Posterior cingulate gyrus (tissue), 11 donors: ENCODE measurements around the gene TSSK3.
"Not testable (repeated sequence)": the region's sequence is repeated elsewhere in the genome, so short reads cannot be mapped to it uniquely, and the experiment has no call there.

Experiments
- DNase-seq, 10 donors: peaks; one replicate each; pipeline versions ENCODE4 v3.0.0 to v3.0.0-alpha.2; 2020 to 2021; ENCODE audit warnings: mixed read lengths in 3 of 10
- intact Hi-C: fragments of 100-400 bp; cut with DNase I; formaldehyde crosslinking; loops from one replicate; pipeline ENCODE4 v1.15.1; 2023

Gene TSSK3

DNA sequence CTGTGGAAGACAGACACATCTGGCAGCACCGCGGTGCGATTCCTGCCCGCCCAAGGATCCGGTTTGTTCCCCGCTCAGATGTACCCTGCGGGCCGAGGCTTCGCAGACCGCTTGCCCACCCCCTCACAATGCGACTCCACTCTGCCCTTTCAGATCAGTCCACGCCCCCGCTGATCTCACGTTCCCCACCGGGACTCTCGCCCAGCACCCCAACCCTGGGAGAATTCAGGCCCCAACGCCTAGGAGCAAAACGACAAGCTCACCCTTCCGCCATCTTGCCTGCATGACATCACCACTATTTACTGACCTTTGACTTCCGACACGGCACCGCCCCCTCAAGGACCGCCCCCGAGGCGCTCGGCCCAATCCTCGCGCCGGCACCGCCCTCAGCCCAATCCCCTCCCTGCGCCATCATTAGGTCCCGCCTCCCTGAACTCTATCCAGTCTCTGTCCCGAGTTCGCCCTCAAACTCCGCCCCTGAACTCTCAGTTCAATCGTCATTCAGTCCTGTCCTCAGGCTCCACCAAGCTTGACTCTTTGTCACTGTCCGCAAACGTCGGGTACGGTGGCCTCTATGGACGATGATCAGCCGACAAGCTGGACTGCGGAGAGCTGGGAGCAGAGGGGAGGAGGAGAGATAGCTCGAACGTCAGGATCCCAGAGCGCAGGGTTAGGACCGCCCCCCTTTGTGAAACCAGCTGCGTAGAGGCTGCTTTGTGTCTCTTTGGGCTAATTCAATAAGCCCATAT lies 32.0 kb downstream of the TSSK3 start, which contains the start of gene BSDC1:
Gene BSDC1 (minus strand): TSS at position 301 of the 749 bp plus-strand sequence. CDS start 27 bp downstream, at position 274.
- intact Hi-C loops, result loop anchor here (10.0 kb wide), 1 partner anchor 180 kb away; no protein-coding TSS in a partner anchor
- peak; percentile 97 to 100 (median 98) for DNase-seq

DNA sequence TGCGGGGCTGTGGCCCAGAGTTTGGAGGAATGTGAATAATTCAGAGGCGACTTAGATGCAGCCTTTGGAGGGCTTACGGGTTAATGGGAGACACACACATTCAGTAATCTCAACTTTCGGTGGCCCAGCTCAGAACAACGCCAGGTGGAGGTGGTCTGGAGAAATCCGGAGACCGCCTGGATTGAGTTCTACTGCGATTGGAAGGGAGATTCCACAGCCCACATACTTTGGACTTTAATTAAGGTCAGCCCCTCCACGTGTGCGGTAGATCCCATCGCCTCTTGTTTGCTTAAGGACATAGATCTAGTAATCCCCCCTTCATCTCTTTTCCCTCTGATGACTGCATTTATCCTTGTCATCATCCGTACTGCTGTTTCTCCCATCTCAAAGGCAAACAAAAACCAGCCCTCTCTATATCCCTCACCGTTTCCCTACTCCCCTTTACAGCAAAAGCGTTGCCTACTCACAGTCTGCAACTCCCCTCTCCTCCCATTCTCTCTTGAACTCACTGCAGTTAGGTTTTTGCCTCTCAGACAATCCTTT lies 32.6 kb downstream of the TSSK3 start:
- DNase-seq, result no peak
- intact Hi-C loops, result loop anchor here (10.0 kb wide), 1 partner anchor 180 kb away; no protein-coding TSS in a partner anchor

DNA sequence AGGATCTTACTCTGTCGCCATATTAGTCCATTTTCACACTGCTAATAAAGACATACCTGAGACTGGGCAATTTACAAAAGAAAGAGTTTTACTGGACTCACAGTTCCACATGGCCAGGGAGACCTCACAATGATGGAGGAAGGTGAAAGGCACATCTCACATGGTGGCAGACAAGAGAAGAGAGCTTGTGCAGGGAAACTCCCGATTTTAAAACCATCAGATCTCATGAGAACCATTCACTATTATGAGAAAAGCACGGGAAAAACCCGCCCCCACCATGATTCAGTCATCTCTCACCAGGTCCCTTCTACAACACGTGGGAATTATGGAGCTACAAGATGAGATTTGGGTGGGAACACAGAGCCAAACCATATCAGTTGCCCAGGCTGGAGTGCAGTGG lies 34.2 kb downstream of the TSSK3 start:
- intact Hi-C loops, result loop anchor here (10.0 kb wide), 1 partner anchor 182 kb away; no protein-coding TSS in a partner anchor
- DNase-seq, result not testable (repeated sequence)

DNA sequence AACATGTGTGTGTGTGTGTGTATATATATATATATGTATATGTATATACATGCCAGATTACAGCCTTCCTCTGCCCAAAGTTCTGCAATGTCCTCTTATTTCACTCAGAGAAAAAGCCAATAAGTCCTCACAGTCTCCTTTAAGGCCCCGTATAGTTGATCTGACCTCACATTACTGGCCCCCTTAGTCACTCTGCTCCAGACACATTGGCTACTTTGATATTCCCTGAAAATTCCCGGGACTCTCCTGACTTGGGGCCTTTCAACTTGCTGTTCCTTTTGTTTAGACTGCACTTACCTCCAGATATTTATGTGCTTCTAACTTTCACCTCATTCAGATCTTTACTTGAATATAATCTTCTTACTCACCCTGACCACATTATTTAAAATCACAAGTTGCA lies 36.1 kb downstream of the TSSK3 start:
- intact Hi-C loops, result loop anchor here (10.0 kb wide), 1 partner anchor 184 kb away; no protein-coding TSS in a partner anchor
- DNase-seq, result no peak

DNA sequence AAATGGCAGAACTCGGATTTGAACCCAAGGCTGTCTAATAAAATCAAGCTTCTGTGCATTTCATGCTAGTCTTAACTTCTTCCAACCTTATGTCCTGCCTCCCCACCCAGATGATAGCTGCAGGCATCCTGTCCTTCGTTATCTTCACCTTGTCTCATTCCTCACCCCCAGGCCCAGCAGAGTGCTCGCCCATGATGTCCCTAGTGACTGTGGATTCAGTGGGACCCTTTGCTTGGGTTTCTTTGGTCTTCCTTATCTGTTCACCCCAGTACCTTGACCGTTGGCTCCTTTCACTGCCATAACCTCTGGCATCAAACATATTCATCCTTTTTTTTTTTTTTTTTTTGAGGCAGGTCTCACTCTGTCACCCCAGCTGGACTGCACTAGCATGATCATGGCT lies 37.5 kb downstream of the TSSK3 start:
- no peak for DNase-seq
- intact Hi-C loops, result loop anchor here (5.0 to 10.0 kb wide), 2 partner anchors 185 to 372 kb away; no protein-coding TSS in a partner anchor

DNA sequence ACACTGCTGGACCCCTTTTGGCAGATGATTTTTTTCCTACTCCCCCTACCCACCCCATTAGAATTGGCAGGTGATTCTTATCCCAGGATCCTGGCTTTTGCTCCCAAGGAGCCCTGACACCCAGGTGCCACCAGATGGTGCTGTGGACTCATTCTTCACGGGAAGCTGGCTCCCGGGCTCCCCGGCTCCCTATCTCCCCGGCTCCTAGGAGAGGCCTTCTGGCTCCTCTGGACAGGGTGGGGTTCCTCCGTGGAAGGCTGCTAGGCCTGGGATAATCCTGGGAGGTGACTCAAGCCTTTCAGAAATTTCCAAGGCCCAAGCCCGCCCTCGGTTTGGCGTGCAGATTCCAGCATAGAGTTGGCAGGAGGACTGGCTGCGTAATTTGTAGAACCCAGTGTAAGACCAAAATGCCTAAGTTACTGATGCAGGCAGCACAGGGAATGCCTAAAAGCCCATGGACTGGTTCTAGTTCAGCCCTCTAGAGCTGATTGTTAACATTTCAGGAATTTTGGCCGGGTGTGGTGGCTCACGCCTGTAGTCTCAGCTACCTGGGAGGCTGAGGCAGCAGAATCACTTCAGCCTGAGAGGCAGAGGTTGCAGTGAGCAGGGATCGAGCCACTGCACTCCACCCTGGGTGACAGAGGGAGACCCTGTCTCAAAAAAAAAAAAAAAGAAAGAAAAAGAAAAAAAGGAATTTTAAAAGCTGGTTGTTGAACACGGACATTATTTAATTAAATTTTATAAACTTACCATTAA lies 38.7 kb downstream of the TSSK3 start:
- intact Hi-C loops, result loop anchor here (1.0 to 5.0 kb wide), 2 partner anchors 13 to 371 kb away; no protein-coding TSS in a partner anchor
- peak; percentile 73 to 98 (median 86) for DNase-seq

DNA sequence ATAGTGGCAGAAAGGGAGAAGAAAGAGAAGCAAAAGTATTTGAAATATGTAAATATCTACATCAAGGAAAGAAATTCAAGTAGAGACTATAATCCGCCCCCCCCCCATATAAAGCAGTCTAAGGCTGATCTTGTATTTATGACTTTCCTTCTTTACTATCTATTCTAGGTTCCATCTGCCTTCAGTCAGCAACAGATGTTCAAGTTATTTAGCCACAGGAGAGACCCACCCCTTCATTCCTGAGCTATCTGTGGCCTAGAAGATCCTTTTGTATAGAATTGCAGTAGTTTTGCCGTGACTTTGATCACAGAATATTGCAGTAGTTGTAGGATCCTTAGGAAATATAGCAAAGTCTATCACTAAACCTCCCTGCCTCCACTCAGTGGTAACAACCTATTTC lies 42.6 kb downstream of the TSSK3 start:
- intact Hi-C loops, result loop anchor here (5.0 kb wide), 1 partner anchor 367 kb away; no protein-coding TSS in a partner anchor
- no peak for DNase-seq

DNA sequence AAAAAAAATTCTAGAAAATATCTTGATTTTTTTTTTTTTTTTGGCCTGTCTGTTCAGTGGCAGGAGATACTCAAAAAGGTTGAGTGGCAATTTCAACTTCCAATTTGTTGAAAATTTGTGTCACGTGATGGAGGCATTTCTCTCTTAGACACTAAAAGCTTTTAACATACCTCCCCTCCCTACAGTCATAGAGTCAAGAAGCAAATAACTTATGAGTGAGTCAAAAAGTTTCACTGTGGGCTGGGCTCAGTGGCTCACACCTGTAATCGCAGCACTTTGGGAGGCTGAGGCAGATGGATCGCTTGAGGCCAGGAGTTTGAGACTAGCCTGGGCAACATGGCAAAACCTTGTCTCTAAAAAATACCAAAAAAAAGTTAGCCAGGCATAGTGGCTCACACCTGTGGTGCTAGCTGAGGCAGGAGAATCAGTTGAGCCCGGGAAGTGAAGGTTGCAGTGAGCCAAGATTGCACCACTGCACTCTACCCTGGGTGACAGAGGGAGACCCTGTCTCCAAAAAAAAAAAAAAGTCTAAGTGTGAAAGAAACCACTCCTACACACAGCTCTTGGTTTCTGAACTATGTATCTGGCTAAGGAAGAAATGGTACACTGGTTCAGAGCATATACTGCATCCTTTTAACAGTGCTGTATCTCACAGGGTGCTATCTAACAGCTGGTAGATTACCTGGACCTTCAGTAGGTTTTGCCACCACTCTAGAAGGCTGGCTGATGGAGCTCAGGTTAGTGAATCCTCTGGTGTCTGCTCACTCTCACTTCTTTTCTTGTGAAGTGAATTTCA lies 43.5 kb downstream of the TSSK3 start:
- no peak for DNase-seq
- intact Hi-C loops, result no loop called here

DNA sequence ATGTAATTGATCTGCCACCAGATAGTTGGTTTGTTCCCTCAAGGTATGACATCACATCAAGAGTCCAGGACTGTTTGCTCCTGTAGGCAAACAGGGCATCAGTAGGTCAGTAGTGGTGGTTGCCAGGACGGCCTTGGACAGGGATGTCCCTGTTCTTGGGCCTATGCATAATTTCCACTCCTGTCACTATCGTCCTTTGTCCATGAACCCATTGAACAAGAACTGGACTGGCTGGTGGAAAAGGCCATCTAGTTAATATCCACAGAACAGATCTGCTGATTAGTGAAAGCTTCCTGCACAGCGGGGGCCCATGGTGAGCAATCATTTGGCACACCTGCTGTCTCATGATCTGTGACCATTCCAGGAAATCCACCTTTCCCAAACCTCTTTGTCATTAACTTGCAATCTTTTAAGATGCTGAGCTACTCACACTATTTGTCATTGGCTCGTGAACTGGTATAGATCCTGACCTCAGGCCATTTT lies 44.3 kb downstream of the TSSK3 start:
- intact Hi-C loops, result no loop called here
- no peak for DNase-seq

DNA sequence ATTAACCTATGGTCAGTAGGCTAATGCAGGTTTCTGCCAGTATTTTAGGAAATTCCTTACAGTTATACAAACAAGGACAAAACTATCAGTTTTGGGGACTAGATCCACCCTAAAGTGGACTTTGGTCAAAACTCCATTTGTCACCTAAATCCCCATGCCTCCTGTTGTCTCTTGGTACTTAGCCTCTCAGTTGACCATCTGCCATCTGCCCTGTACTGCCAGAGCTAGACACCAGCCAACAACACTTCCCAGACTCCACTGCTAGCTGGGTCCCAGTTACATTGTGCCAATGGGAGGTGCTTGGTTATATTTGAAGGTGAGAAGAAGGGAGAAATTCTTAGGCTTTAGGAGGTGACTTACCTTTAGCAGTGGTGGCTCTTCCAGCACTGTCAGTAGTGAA lies 48.9 kb downstream of the TSSK3 start:
- intact Hi-C loops, result no loop called here
- DNase-seq, result no peak

DNA sequence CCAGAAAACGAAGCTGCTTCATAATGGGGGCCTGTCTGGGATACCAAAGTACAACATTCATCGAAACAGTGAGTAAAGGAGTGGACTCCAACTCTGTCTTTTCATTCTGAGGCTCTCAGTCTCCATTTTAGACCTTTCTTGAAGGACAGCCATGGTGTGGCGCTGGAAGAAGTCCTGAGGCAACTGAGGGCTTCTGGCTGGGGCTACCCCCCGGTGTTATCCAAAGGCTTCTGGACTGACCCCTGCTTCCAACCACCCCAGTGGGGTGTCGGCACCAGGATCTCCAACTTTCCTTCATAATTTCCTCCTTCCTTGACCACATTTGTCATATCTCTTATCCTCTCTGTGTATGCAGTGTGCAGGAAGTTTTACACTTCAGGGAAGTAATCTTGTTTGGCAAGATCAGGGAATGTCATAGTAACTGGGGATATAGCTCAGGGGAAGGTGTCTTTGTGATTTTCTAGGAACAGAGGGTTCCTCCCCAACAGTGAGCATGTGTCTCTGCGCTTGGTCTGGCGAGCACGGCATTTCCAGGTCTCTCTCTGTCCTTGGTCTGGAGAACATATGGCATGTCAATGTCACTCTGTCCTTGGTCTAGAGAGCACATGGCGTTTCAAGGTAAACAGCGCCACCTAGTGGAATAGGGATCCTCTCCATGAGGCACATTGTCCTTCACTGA lies 51.3 kb downstream of the TSSK3 start:
- intact Hi-C loops, result loop anchor here (1.0 kb wide), 1 partner anchor 12 kb away; no protein-coding TSS in a partner anchor

More for the DNA sequence above, 51.3 kb downstream of the TSSK3 start:
- DNase-seq, result peak in 4 of 10 donors; percentile 16 to 67 (median 35)
